ENCODE results near the gene KRT79. TPM values are rescaled to one million over a fixed set of nuclear protein-coding genes. Genes with fewer than 3 reads are reported as not detected.

Gene KRT79
- total RNA-seq, 1 experiment from 2014 or later = not detected

DNA sequence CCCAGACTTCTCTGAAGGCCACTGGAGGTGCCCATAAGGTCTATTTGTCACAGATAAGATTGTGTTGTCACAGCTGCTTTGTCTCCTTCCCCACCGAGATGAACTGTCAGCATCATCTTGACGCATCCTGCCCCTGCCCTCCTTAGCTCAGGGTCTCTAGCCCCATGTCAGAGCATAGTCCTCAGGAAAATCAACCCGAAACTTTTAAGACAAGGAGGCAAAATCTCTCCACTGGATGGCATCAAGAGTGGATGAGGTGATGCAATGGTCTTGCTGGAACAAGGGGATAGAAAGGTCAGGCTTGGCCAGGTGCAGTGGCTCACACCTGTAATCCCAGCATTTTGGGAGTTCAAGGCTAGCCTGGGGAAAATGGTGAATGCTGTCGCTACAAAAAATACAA is 8.2 kb downstream of the KRT79 start:
- Mint-ChIP-seq H3K27ac (ENCODE audit: unreplicated experiment) (no peak overlapping the region), H3K4me3 (ENCODE audit: low read depth, unreplicated experiment) (no peak overlapping the region), H3K27me3 (ENCODE audit: unreplicated experiment) (no peaks in the 10 kb centered on the region), H3K4me1 (ENCODE audit: low read depth, unreplicated experiment) (peaks cover 15% of the 10 kb centered on the region), H3K36me3 (ENCODE audit: insufficient read depth, unreplicated experiment) (no peaks in the 10 kb centered on the region), H3K9me3 (ENCODE audit: low read depth, unreplicated experiment) (no peaks in the 10 kb centered on the region)
- TF ChIP-seq CTCF (IDR thresholded peaks at IDR 0.05; ENCODE audit: unreplicated experiment) = no peak
- intact Hi-C loops (cut with micrococcal nuclease; ENCODE audit: unreplicated experiment) = no loop called here
- DNase-seq = no peak
- BruUV-seq (replicated peaks) = no TSS peak
- CTCF ChIA-PET = no interaction called here

GRCh38 chr12:52824741-52825410 is 9.2 kb downstream of the KRT79 start:
- CTCF ChIA-PET = no interaction called here
- intact Hi-C loops (cut with micrococcal nuclease; ENCODE audit: unreplicated experiment) = no loop called here
- Mint-ChIP-seq H3K27me3 (ENCODE audit: unreplicated experiment) (peaks cover 3% of the 10 kb centered on the region), H3K4me3 (ENCODE audit: low read depth, unreplicated experiment) (no peak overlapping the region), H3K4me1 (ENCODE audit: low read depth, unreplicated experiment) (peaks cover 15% of the 10 kb centered on the region), H3K27ac (ENCODE audit: unreplicated experiment) (no peak overlapping the region), H3K36me3 (ENCODE audit: insufficient read depth, unreplicated experiment) (no peaks in the 10 kb centered on the region), H3K9me3 (ENCODE audit: low read depth, unreplicated experiment) (no peaks in the 10 kb centered on the region)
- BruUV-seq (replicated peaks) = no TSS peak
- no peak for DNase-seq
- TF ChIP-seq CTCF (IDR thresholded peaks at IDR 0.05; ENCODE audit: unreplicated experiment) = no peak

DNA sequence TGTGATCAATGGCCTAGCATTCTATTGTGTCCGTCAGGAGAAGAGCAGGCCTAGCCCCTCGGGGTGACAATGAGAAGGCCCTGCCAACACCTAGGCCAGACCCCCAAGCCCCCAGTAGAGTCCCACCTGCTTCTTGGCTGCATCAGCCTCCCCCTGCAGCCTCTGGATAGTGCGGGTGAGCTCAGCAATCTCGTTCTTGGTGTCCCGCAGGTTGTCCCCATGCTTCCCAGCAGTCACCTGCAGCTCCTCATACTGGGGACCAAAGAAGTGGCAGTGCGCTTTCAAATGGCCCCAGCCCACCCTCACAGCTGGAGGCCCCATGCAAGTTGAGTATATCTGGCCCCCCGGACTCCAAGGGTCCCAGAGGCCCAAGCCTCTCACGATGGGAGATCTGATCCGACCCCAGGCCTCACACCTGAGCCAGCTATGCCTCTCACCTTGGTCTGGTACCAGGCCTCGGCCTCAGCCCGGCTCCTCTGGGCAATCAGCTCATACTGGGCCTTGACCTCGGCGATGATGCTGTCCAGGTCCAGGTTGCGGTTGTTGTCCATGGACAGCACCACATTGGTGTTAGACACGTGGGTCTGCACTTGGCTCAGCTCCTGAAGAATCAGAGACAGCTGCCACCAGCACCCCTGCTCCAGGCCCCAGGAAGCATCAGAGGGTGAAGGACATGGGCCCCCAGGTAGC is 10.2 kb downstream of the KRT79 start:
- Mint-ChIP-seq H3K27ac (ENCODE audit: unreplicated experiment) (no peak overlapping the region), H3K27me3 (ENCODE audit: unreplicated experiment) (peaks cover 13% of the 10 kb centered on the region), H3K9me3 (ENCODE audit: low read depth, unreplicated experiment) (no peaks in the 10 kb centered on the region), H3K4me3 (ENCODE audit: low read depth, unreplicated experiment) (no peak overlapping the region), H3K4me1 (ENCODE audit: low read depth, unreplicated experiment) (peaks cover 15% of the 10 kb centered on the region), H3K36me3 (ENCODE audit: insufficient read depth, unreplicated experiment) (no peaks in the 10 kb centered on the region)
- CTCF ChIA-PET = no interaction called here
- no peak for TF ChIP-seq CTCF (IDR thresholded peaks at IDR 0.05; ENCODE audit: unreplicated experiment)
- no peak for DNase-seq
- intact Hi-C loops (cut with micrococcal nuclease; ENCODE audit: unreplicated experiment) = no loop called here
- no TSS peak for BruUV-seq (replicated peaks)

- DNase-seq = no peak
- Mint-ChIP-seq H3K27me3 (ENCODE audit: unreplicated experiment) (peaks cover 21% of the 10 kb centered on the region), H3K4me1 (ENCODE audit: low read depth, unreplicated experiment) (peaks cover 15% of the 10 kb centered on the region), H3K27ac (ENCODE audit: unreplicated experiment) (no peak overlapping the region), H3K36me3 (ENCODE audit: insufficient read depth, unreplicated experiment) (no peaks in the 10 kb centered on the region), H3K4me3 (ENCODE audit: low read depth, unreplicated experiment) (no peak overlapping the region), H3K9me3 (ENCODE audit: low read depth, unreplicated experiment) (no peaks in the 10 kb centered on the region)
- no peak for TF ChIP-seq CTCF (IDR thresholded peaks at IDR 0.05; ENCODE audit: unreplicated experiment)
- CTCF ChIA-PET = no interaction called here
- intact Hi-C loops (cut with micrococcal nuclease; ENCODE audit: unreplicated experiment) = no loop called here
- BruUV-seq (replicated peaks) = no TSS peak
These were observed 11.2 kb downstream of the KRT79 start for GRCh38 chr12:52822771-52823510.
